ENCODE measurements around the gene XBP1. TPM values are rescaled to one million over a fixed set of nuclear protein-coding genes. Genes with fewer than 3 reads are reported as not detected.

Gene XBP1
- total and polyA plus RNA-seq, 2 of the 4 experiments (the other 2 are of a cell fraction) = 95.0 to 223 TPM

GRCh38 chr22:28766628-28767027 is 33.7 kb downstream of the XBP1 start:
- no peak for DNase-seq
- Histone ChIP-seq H3K36me3 (ENCODE audit: control insufficient read depth, insufficient read depth, low read length) (no peaks in the 10 kb centered on the region), H3K4me3 (ENCODE audit: insufficient read depth, low read depth, low read length) (no peak overlapping the region), H3K14ac (replicated peaks; ENCODE audit: low read depth, low read length) (no peak overlapping the region), H3K4me2 (ENCODE audit: low read depth, low read length) (no peak overlapping the region), H4K5ac (ENCODE audit: low read depth, low read length) (no peak overlapping the region), H3K79me1 (ENCODE audit: low read depth in 1 of 2, low read length in 2 of 2) (no peaks in the 10 kb centered on the region), H2BK120ac (ENCODE audit: low read depth, low read length) (no peak overlapping the region), H3K27ac (ENCODE audit: insufficient read depth, low read length) (no peak overlapping the region), H3K4ac (ENCODE audit: low read depth, low read length) (no peak overlapping the region), H3K9me3 (ENCODE audit: control insufficient read depth, insufficient read depth, low read length) (peaks cover 2% of the 10 kb centered on the region; the same call in 1 of the 2 replicates), H3K27me3 (ENCODE audit: control insufficient read depth, insufficient read depth, low read length) (no peaks in the 10 kb centered on the region; the same call in 1 of the 2 replicates), H4K8ac (ENCODE audit: low read depth in 2 of 2, low read length in 2 of 2) (no peak overlapping the region), H3K9ac (ENCODE audit: low read depth, low read length) (no peak overlapping the region), H3K56ac (ENCODE audit: extremely low read depth, insufficient read depth, low read length) (no peak overlapping the region), H2BK5ac (ENCODE audit: low read depth, low read length, poor library complexity, severe bottlenecking) (no peak overlapping the region), H3K9me1 (ENCODE audit: insufficient read depth, low read length) (no peaks in the 10 kb centered on the region), H3K4me1 (ENCODE audit: control insufficient read depth, insufficient read depth, low read length) (no peaks in the 10 kb centered on the region), H2AFZ (replicated peaks; ENCODE audit: low read length, poor library complexity) (no peak overlapping the region), H4K91ac (ENCODE audit: insufficient read depth, low read depth, low read length) (no peak overlapping the region), H4K20me1 (ENCODE audit: insufficient read depth, low read length) (no peaks in the 10 kb centered on the region), H2BK20ac (ENCODE audit: low read depth, low read length) (no peak overlapping the region), H2AK5ac (ENCODE audit: low read depth, low read length) (no peak overlapping the region), H2BK15ac (ENCODE audit: low read depth, low read length) (no peak overlapping the region), H3K23ac (ENCODE audit: low read depth, low read length) (no peak overlapping the region), H3K18ac (ENCODE audit: low read depth, low read length) (no peak overlapping the region), H2AK9ac (replicated peaks; ENCODE audit: low read depth, low read length, poor library complexity) (no peak overlapping the region)
- in situ Hi-C loops (cut with MboI; ENCODE audit: low sequenced_read_pairs) (no loop called here), intact Hi-C loops (cut with micrococcal nuclease) (no loop called here), dilution Hi-C loops (cut with HindIII; ENCODE audit: low sequenced_read_pairs, unreplicated experiment) (no loop called here)
- ChIA-PET CTCF (interaction anchor here (1.0 kb wide), 1 partner anchor 56 kb away, joined by 4 read pairs; no protein-coding TSS in a partner anchor), POLR2A (ENCODE audit: unreplicated experiment) (no interaction called here)
- no peak for TF ChIP-seq RFX5 (IDR thresholded peaks at IDR 0.05; ENCODE audit: low read depth, low read length)
- no peak for TF ChIP-seq BHLHE40 (IDR thresholded peaks at IDR 0.05; ENCODE audit: low read depth, low read length)
- no peak for TF ChIP-seq CTCF (conservative IDR thresholded peaks at IDR 0.05; ENCODE audit: low read depth, low read length)
- TF ChIP-seq POLR2A (IDR thresholded peaks at IDR 0.05; ENCODE audit: low read depth, low read length) = no peak
- TF ChIP-seq USF2 (IDR thresholded peaks at IDR 0.05; ENCODE audit: low read depth, low read length) = no peak
- no peak for TF ChIP-seq SMC3 (IDR thresholded peaks at IDR 0.05; ENCODE audit: low read depth, low read length)
- TF ChIP-seq CEBPB (IDR thresholded peaks at IDR 0.05; ENCODE audit: low read depth, low read length) = no peak
- no peak for TF ChIP-seq RCOR1 (IDR thresholded peaks at IDR 0.05; ENCODE audit: insufficient replicate concordance, low read length)
- TF ChIP-seq CHD1 (IDR thresholded peaks at IDR 0.05; ENCODE audit: low read depth, low read length) = no peak
- TF ChIP-seq ELK1 (IDR thresholded peaks at IDR 0.05; ENCODE audit: borderline replicate concordance, low read depth, low read length) = no peak
- TF ChIP-seq MXI1 (IDR thresholded peaks at IDR 0.05; ENCODE audit: borderline replicate concordance, low read depth, low read length) = no peak
- TF ChIP-seq NFE2L2 (IDR thresholded peaks at IDR 0.05; ENCODE audit: low read depth, low read length) = no peak
- no peak for TF ChIP-seq FOS (IDR thresholded peaks at IDR 0.05; ENCODE audit: low read depth, low read length)
- no peak for TF ChIP-seq RAD21 (IDR thresholded peaks at IDR 0.05; ENCODE audit: low read length)
- TF ChIP-seq MAZ (IDR thresholded peaks at IDR 0.05; ENCODE audit: borderline replicate concordance, low read depth, low read length) = no peak
- no peak for TF ChIP-seq MAFK (IDR thresholded peaks at IDR 0.05; ENCODE audit: low read depth, low read length)
- no CpG with 5 or more reads among the region's 3 CpGs for WGBS, 2 experiments (ENCODE audit: extremely low coverage in 2 of 2, insufficient read length in 1 of 2)
- no peak for ATAC-seq (ENCODE audit: low read depth)
- BruUV-seq (replicated peaks) = no TSS peak
